GM19463 (cell line): Measurements from ENCODE around the gene UBE2J1.
"Not testable (repeated sequence)": the region's sequence is repeated elsewhere in the genome, so short reads cannot be mapped to it uniquely, and the experiment has no call there.

Experiments
- ATAC-seq: cut with Tn5 transposase; IDR thresholded peaks from one replicate; pipeline ENCODE4 v1.9.1; 2021; ENCODE audit warnings: mild to moderate bottlenecking, moderate library complexity; ENCODE audit not compliant: unreplicated experiment

Gene UBE2J1

GRCh38 chr6:89352278-89353117 is at the start of gene UBE2J1:
TSS of gene UBE2J1 (minus strand) at chr6:89352722. CDS start at chr6:89352569, 153 bp downstream.
- ATAC-seq, result peak; percentile 58

GRCh38 chr6:89400912-89401399 is 48.4 kb upstream of the UBE2J1 start:
- ATAC-seq, result no peak

GRCh38 chr6:89400050-89400449 is 47.5 kb upstream of the UBE2J1 start:
- no peak for ATAC-seq

- no peak for ATAC-seq
Measured at GRCh38 chr6:89398762-89399525, 46.4 kb upstream of the UBE2J1 start.

- not testable (repeated sequence) for ATAC-seq
Measured at GRCh38 chr6:89397884-89398283, 45.4 kb upstream of the UBE2J1 start.

GRCh38 chr6:89393659-89394058 is 41.1 kb upstream of the UBE2J1 start:
- ATAC-seq, result no peak

- no peak for ATAC-seq
Measured at GRCh38 chr6:89392823-89393222, 40.3 kb upstream of the UBE2J1 start.

GRCh38 chr6:89388846-89389245 is 36.3 kb upstream of the UBE2J1 start:
- ATAC-seq, result no peak

- ATAC-seq, result peak; percentile 91
Measured at GRCh38 chr6:89387516-89388201, 35.1 kb upstream of the UBE2J1 start.

- ATAC-seq, result peak; percentile 31
Measured at GRCh38 chr6:89386917-89387491, 34.5 kb upstream of the UBE2J1 start.

GRCh38 chr6:89385846-89386245 is 33.3 kb upstream of the UBE2J1 start:
- ATAC-seq, result no peak

GRCh38 chr6:89385156-89385667 is 32.7 kb upstream of the UBE2J1 start:
- peak; percentile 31 for ATAC-seq

- ATAC-seq, result no peak
Measured at GRCh38 chr6:89381031-89381430, 28.5 kb upstream of the UBE2J1 start.

GRCh38 chr6:89379281-89379680 is 26.8 kb upstream of the UBE2J1 start:
- no peak for ATAC-seq

- no peak for ATAC-seq
Measured at GRCh38 chr6:89378628-89379027, 26.1 kb upstream of the UBE2J1 start.

GRCh38 chr6:89375427-89376267 is 23.1 kb upstream of the UBE2J1 start:
- peak; percentile 74 for ATAC-seq

- ATAC-seq, result peak; percentile 39
Measured at GRCh38 chr6:89372506-89372901, 20.0 kb upstream of the UBE2J1 start.

- peak; percentile 61 for ATAC-seq
Measured at GRCh38 chr6:89371849-89372505, 19.5 kb upstream of the UBE2J1 start.

- no peak for ATAC-seq
Measured at GRCh38 chr6:89368999-89369398, 16.5 kb upstream of the UBE2J1 start.
